WERI-Rb-1 (cell line): Measurements from ENCODE around the gene RRP15.
A peak's percentile ranks its signal among the peaks of the same experiment; 100 is the strongest.

Experiments
- DNase-seq: peaks from one replicate; pipeline ENCODE4 v3.0.0-alpha.2; 2020
- H3K27ac ChIP-seq: fragments of 250-450 bp; sonication (Bioruptor Pico); 2 replicates; pipeline ENCODE4 v1.5.1; 2020; ENCODE audit warnings: mild to moderate bottlenecking, moderate library complexity
- H3K27me3 ChIP-seq: fragments of 250-450 bp; sonication (Bioruptor Pico); 2 replicates; pipeline ENCODE4 v1.5.1; 2021; ENCODE audit warnings: mild to moderate bottlenecking, low read depth, moderate library complexity; ENCODE audit not compliant: insufficient read depth, severe bottlenecking
- H3K36me3 ChIP-seq: fragments of 250-450 bp; sonication (Bioruptor Pico); 2 replicates; pipeline ENCODE4 v1.5.1; 2020; ENCODE audit warnings: mild to moderate bottlenecking, moderate library complexity
- H3K4me3 ChIP-seq: 2 replicates; pipeline ENCODE4 v1.5.1; 2011; ENCODE audit warnings: low read depth, mild to moderate bottlenecking, control low read depth, low read length
- H3K9me3 ChIP-seq: fragments of 250-450 bp; sonication (Bioruptor Pico); 2 replicates; pipeline ENCODE4 v1.5.1; 2021; ENCODE audit warnings: mild to moderate bottlenecking, moderate library complexity; ENCODE audit not compliant: severe bottlenecking
- TF ChIP-seq, protein P1 (sequence below): IDR thresholded peaks from 2 replicates; pipeline ENCODE4 v1.5.1; 2011; ENCODE audit warnings: low read depth, mild to moderate bottlenecking, control low read depth, inconsistent platforms, low read length

RRP15 gene

DNA sequence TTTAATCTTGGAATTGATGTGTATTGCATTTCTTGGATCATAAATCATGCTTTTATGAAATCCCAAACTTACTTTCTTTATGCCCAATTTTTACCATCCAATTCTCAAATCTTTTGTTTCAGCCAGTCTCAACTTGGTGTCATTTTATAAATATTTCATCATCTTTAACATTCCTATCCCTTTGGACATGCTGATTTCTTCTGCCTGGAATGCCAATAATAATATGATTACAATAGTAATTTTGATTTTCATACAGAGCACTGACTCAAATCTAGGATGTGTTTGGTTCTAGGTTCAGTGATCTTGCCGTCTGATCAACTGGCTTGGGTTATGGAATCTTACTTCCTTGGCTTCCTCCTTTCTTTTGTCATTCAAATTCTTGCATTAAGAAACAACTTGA is 12.8 kb downstream of the RRP15 start:
- Histone ChIP-seq H3K36me3 (peaks cover 9% of the 10 kb centered on the region), H3K27me3 (no peaks in the 10 kb centered on the region), H3K27ac (no peak overlapping the region), H3K4me3 (no peak overlapping the region), H3K9me3 (no peaks in the 10 kb centered on the region)
- no peak for DNase-seq
- TF ChIP-seq, protein P1, sequence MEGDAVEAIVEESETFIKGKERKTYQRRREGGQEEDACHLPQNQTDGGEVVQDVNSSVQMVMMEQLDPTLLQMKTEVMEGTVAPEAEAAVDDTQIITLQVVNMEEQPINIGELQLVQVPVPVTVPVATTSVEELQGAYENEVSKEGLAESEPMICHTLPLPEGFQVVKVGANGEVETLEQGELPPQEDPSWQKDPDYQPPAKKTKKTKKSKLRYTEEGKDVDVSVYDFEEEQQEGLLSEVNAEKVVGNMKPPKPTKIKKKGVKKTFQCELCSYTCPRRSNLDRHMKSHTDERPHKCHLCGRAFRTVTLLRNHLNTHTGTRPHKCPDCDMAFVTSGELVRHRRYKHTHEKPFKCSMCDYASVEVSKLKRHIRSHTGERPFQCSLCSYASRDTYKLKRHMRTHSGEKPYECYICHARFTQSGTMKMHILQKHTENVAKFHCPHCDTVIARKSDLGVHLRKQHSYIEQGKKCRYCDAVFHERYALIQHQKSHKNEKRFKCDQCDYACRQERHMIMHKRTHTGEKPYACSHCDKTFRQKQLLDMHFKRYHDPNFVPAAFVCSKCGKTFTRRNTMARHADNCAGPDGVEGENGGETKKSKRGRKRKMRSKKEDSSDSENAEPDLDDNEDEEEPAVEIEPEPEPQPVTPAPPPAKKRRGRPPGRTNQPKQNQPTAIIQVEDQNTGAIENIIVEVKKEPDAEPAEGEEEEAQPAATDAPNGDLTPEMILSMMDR, result no peak

DNA sequence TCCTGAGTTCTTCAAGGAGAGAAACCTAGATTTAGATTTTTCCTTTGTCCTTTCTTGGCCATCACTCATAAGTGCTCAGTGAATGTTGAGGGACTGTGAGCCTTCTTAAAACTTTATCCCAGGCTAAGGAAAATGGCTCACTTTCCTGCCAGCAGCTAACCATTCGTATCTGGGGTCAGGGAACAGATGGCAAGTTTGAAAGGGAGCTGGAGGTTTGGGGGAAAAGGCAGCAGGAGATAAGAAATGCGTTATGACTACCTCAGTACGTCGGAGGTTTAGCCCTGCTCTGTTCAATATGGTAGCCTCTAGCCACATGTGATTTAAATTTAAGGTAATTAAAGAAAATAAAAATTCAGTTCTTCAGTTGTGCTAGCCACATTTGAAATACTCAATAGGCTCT is 13.3 kb downstream of the RRP15 start:
- Histone ChIP-seq H3K36me3 (peaks cover 9% of the 10 kb centered on the region), H3K9me3 (no peaks in the 10 kb centered on the region), H3K27ac (no peak overlapping the region), H3K27me3 (no peaks in the 10 kb centered on the region), H3K4me3 (no peak overlapping the region)
- TF ChIP-seq, protein P1, result no peak
- DNase-seq, result no peak

DNA sequence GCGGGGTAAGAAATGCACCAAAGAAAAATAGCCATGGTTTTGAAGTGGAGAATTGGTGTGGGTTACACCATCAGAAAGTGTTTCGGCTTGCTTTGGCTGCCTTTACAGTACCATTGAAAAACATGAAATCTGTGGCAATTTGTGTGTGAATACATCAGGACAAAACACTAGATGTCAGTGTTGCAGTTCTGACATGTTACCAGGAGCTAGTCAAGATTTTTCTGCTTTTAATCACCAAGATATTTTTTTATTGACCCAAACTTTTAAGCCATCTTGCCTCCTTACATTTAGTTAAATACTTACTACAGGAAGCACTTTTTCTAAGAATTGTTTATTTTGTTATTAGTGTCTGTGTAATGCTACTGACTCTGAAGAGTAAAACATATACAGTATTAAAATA is 14.3 kb downstream of the RRP15 start:
- Histone ChIP-seq H3K9me3 (no peaks in the 10 kb centered on the region), H3K4me3 (no peak overlapping the region), H3K27me3 (no peaks in the 10 kb centered on the region), H3K27ac (no peak overlapping the region), H3K36me3 (peaks cover 6% of the 10 kb centered on the region)
- TF ChIP-seq, protein P1, result peak; percentile 43
- no peak for DNase-seq

DNA sequence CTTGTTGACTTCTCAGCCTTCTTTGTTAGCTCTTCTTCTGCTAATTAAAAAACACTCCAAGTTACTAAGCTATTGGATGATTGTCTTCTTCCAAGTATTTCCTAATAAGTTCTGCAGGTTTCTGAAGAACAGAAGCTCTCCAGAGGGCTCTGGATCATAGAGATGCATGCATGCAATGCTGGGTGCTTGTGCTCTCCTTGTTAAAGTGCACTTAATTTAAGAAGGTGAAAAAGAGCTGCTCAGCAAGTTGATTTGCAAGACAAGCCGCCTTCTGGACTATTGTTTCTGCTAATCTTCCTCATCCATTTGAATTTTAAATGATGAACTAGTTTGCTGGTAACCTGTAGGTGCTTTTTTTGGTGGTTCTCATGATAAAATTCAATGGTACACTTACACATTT is 16.1 kb downstream of the RRP15 start:
- Histone ChIP-seq H3K4me3 (no peak overlapping the region), H3K9me3 (no peaks in the 10 kb centered on the region), H3K36me3 (peaks cover 12% of the 10 kb centered on the region), H3K27ac (no peak overlapping the region), H3K27me3 (no peaks in the 10 kb centered on the region)
- TF ChIP-seq, protein P1, result no peak
- no peak for DNase-seq

DNA sequence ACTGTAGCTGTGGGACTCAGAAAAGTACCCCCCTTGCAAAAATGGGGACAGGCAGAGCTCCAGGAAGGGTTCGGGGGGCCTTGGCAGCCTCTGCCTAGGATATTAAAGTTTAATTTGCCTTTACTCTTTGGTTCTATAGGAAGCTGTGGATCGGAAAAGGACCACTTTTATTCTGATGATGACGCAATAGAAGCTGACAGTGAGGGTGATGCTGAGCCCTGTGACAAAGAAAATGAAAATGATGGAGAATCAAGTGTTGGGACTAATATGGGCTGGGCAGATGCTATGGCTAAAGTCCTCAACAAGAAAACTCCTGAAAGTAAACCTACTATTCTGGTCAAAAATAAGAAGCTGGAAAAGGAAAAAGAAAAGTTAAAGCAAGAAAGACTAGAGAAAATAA is 17.1 kb downstream of the RRP15 start:
- Histone ChIP-seq H3K36me3 (peaks cover 15% of the 10 kb centered on the region), H3K4me3 (no peak overlapping the region), H3K9me3 (no peaks in the 10 kb centered on the region), H3K27ac (no peak overlapping the region), H3K27me3 (no peaks in the 10 kb centered on the region)
- TF ChIP-seq, protein P1, result no peak
- no peak for DNase-seq

DNA sequence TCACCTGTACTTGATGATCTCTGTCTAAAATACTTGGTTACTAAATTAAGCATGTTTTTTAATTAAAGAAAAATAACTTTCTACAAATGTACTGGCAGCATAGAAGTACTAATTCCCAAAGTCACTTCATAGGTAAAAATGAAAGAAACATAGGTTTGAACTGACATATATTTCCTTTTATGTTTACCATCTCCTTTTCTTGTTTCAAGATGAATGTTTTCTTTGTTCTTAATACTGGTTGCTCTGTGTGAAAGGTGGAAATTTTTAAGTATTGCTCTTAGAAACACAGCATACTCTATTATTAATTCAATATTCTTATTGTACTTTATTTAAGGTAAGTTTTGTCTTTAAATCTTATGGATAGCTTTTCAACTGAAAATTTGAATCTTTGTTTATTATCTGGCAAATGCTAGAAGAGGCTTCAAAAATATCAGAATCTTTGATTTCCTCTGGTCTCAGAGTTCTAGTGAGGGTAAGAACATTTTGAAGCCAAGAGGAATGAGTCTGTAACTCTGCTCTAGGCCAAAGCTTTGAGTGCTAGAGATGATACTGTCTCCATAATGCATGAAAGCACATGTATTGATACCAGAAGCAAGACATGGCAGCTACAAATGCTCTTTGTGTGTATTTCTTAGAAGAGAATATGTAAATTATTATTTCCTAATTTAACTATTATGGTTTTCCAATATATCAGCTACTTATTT is 18.2 kb downstream of the RRP15 start:
- Histone ChIP-seq H3K4me3 (no peak overlapping the region), H3K36me3 (peaks cover 20% of the 10 kb centered on the region), H3K27ac (no peak overlapping the region), H3K9me3 (no peaks in the 10 kb centered on the region), H3K27me3 (no peaks in the 10 kb centered on the region)
- TF ChIP-seq, protein P1, result no peak
- no peak for DNase-seq
